ENCODE measurements around the gene HDC. TPM values are rescaled to one million over a fixed set of nuclear protein-coding genes. Genes with fewer than 3 reads are reported as not detected.

The HDC gene
- total RNA-seq, 1 donor from 2014 or later, result not detected

- no peak for DNase-seq (ENCODE audit: low spot score in 2 of 2, unreplicated experiment in 2 of 2)
- Mint-ChIP-seq H3K4me1 (no peaks in the 10 kb centered on the region), H3K36me3 (no peaks in the 10 kb centered on the region), H3K27ac (no peak overlapping the region), H3K27me3 (ENCODE audit: low read depth) (no peaks in the 10 kb centered on the region), H3K9me3 (no peaks in the 10 kb centered on the region), H3K4me3 (no peak overlapping the region)
- no peak for TF ChIP-seq CTCF (IDR thresholded peaks at IDR 0.05; ENCODE audit: unreplicated experiment)
Observed at GRCh38 chr15:50225938-50226337, 39.6 kb downstream of the HDC start.

GRCh38 chr15:50225057-50225456 is 40.5 kb downstream of the HDC start:
- no peak for DNase-seq (ENCODE audit: low spot score in 2 of 2, unreplicated experiment in 2 of 2)
- no peaks in the 10 kb centered on the region for H3K4me1 Mint-ChIP-seq
- H3K27me3 Mint-ChIP-seq (ENCODE audit: low read depth), result no peaks in the 10 kb centered on the region
- no peaks in the 10 kb centered on the region for H3K9me3 Mint-ChIP-seq
- TF ChIP-seq CTCF (IDR thresholded peaks at IDR 0.05; ENCODE audit: unreplicated experiment), result no peak
- H3K4me3 Mint-ChIP-seq, result no peak overlapping the region
- no peaks in the 10 kb centered on the region for H3K36me3 Mint-ChIP-seq
- no peak overlapping the region for H3K27ac Mint-ChIP-seq

- Mint-ChIP-seq H3K9me3 (no peaks in the 10 kb centered on the region), H3K36me3 (no peaks in the 10 kb centered on the region), H3K4me1 (no peaks in the 10 kb centered on the region), H3K27ac (no peak overlapping the region), H3K4me3 (no peak overlapping the region), H3K27me3 (ENCODE audit: low read depth) (no peaks in the 10 kb centered on the region)
- TF ChIP-seq CTCF (IDR thresholded peaks at IDR 0.05; ENCODE audit: unreplicated experiment), result no peak
- no peak for DNase-seq (ENCODE audit: low spot score in 2 of 2, unreplicated experiment in 2 of 2)
Observed at GRCh38 chr15:50224606-50225005, 40.9 kb downstream of the HDC start.

- DNase-seq (ENCODE audit: low spot score in 2 of 2, unreplicated experiment in 2 of 2), result no peak
- H3K27ac Mint-ChIP-seq, result no peak overlapping the region
- no peaks in the 10 kb centered on the region for H3K27me3 Mint-ChIP-seq (ENCODE audit: low read depth)
- no peak for TF ChIP-seq CTCF (IDR thresholded peaks at IDR 0.05; ENCODE audit: unreplicated experiment)
- H3K9me3 Mint-ChIP-seq, result no peaks in the 10 kb centered on the region
- no peaks in the 10 kb centered on the region for H3K36me3 Mint-ChIP-seq
- H3K4me3 Mint-ChIP-seq, result no peak overlapping the region
- H3K4me1 Mint-ChIP-seq, result no peaks in the 10 kb centered on the region
Observed at GRCh38 chr15:50222181-50222580, 43.3 kb downstream of the HDC start.

- H3K9me3 Mint-ChIP-seq, result peaks cover 15% of the 10 kb centered on the region
- DNase-seq (ENCODE audit: low spot score in 2 of 2, unreplicated experiment in 2 of 2), result no peak
- no peak overlapping the region for H3K27ac Mint-ChIP-seq
- H3K36me3 Mint-ChIP-seq, result peaks cover 4% of the 10 kb centered on the region
- no peaks in the 10 kb centered on the region for H3K27me3 Mint-ChIP-seq (ENCODE audit: low read depth)
- H3K4me1 Mint-ChIP-seq, result no peaks in the 10 kb centered on the region
- no peak overlapping the region for H3K4me3 Mint-ChIP-seq
- TF ChIP-seq CTCF (IDR thresholded peaks at IDR 0.05; ENCODE audit: unreplicated experiment), result no peak
Observed at GRCh38 chr15:50219820-50220219, 45.7 kb downstream of the HDC start.

- Mint-ChIP-seq H3K4me3 (no peak overlapping the region), H3K36me3 (peaks cover 4% of the 10 kb centered on the region), H3K27ac (no peak overlapping the region), H3K27me3 (ENCODE audit: low read depth) (no peaks in the 10 kb centered on the region), H3K4me1 (no peaks in the 10 kb centered on the region), H3K9me3 (peaks cover 24% of the 10 kb centered on the region)
- TF ChIP-seq CTCF (IDR thresholded peaks at IDR 0.05; ENCODE audit: unreplicated experiment), result no peak
- DNase-seq (ENCODE audit: low spot score in 2 of 2, unreplicated experiment in 2 of 2), result no peak
Observed at GRCh38 chr15:50218691-50219090, 46.8 kb downstream of the HDC start.

Data from mesothelial cell of epicardium (in vitro differentiated cells).